GM10248 (cell line): Measurements from ENCODE around the gene MRPL1.

Experiments
- CTCF ChIA-PET: fragments of 300-600 bp; sonication (Branson Sonifier 250); formaldehyde crosslinking; extraction: SDS; loops from one replicate; lab custom pipeline; 2021; ENCODE audit warnings: antibody characterized with exemption; lab: Yijun Ruan, JAX
- POLR2A ChIA-PET: fragments of 350-650 bp; sonication (Branson Sonifier 250); formaldehyde crosslinking; extraction: SDS; loops from one replicate; lab custom pipeline; 2020; ENCODE audit warnings: antibody characterized with exemption; lab: Yijun Ruan, JAX
- DNase-seq: peaks from one replicate; pipeline ENCODE4 v3.0.0; 2012; ENCODE audit errors: extremely low spot score
- CTCF ChIP-seq: IDR thresholded peaks from 2 replicates; pipeline ENCODE4 v1.5.1; 2012; ENCODE audit warnings: mild to moderate bottlenecking, low read depth; ENCODE audit errors: extremely low read depth, missing control alignments, control extremely low read depth

Gene MRPL1

GRCh38 chr4:78001531-78001930 lies 138.9 kb downstream of the MRPL1 start:
- ChIA-PET POLR2A (no interaction called here), CTCF (interaction anchor here (0.6 to 1.6 kb wide), 3 partner anchors 9 to 14 kb away, joined by 3 read pairs; no protein-coding TSS in a partner anchor)
- no peak for TF ChIP-seq CTCF
- no peak for DNase-seq

GRCh38 chr4:78002260-78002659 lies 139.6 kb downstream of the MRPL1 start:
- POLR2A ChIA-PET, result no interaction called here
- no peak for TF ChIP-seq CTCF
- CTCF ChIA-PET, result no interaction called here
- DNase-seq, result no peak
